H9 (cell line): Measurements from ENCODE around the gene POLR1D. TPM values are rescaled to one million over a fixed set of nuclear protein-coding genes. Genes with fewer than 3 reads are reported as not detected.

ENCODE experiments used
- DNase-seq: peaks from one replicate; pipeline ENCODE4 v3.0.0-alpha.2; 2017
- H2AFZ ChIP-seq: one replicate; pipeline ENCODE4 v1.6.1; 2013; ENCODE audit warnings: mild to moderate bottlenecking, low read length, control low read depth, moderate library complexity
- H2AK5ac ChIP-seq: 2 replicates; pipeline ENCODE4 v1.6.1; 2013; ENCODE audit warnings: low read length, control low read depth, mixed read lengths; ENCODE audit not compliant: insufficient read length
- H2BK120ac ChIP-seq: one replicate; pipeline ENCODE4 v1.6.1; 2013; ENCODE audit warnings: low read depth, mild to moderate bottlenecking, low read length, control low read depth, inconsistent platforms; ENCODE audit not compliant: poor library complexity, severe bottlenecking
- H2BK12ac ChIP-seq: 2 replicates; pipeline ENCODE4 v1.6.1; 2013; ENCODE audit warnings: low read length, control low read depth, mixed read lengths, low read depth; ENCODE audit not compliant: insufficient read length
- H2BK15ac ChIP-seq: 2 replicates; pipeline ENCODE4 v1.6.1; 2013; ENCODE audit warnings: low read depth, low read length, control low read depth
- H2BK20ac ChIP-seq: one replicate; pipeline ENCODE4 v1.6.1; 2013; ENCODE audit warnings: low read depth, mild to moderate bottlenecking, low read length, control low read depth, inconsistent platforms; ENCODE audit not compliant: poor library complexity, severe bottlenecking
- H2BK5ac ChIP-seq: 2 replicates; pipeline ENCODE4 v1.6.1; 2013; ENCODE audit warnings: low read length, control low read depth, mixed read lengths; ENCODE audit not compliant: insufficient read length
- H3K14ac ChIP-seq: 2 replicates; pipeline ENCODE4 v1.6.1; 2013; ENCODE audit warnings: low read length, control low read depth; ENCODE audit not compliant: insufficient read depth
- H3K18ac ChIP-seq: 2 replicates; pipeline ENCODE4 v1.6.1; 2013; ENCODE audit warnings: low read depth, mild to moderate bottlenecking, mixed read lengths, low read length, control low read depth; ENCODE audit not compliant: insufficient read length
- H3K23ac ChIP-seq: 2 replicates; pipeline ENCODE4 v1.6.1; 2013; ENCODE audit warnings: low read length, control low read depth, mixed read lengths, low read depth; ENCODE audit not compliant: insufficient read length
- H3K23me2 ChIP-seq: 2 replicates; pipeline ENCODE4 v1.6.1; 2013; ENCODE audit warnings: low read depth, mild to moderate bottlenecking, mixed read lengths, low read length, control low read depth; ENCODE audit not compliant: insufficient read length, poor library complexity, severe bottlenecking
- H3K27ac ChIP-seq: 2 replicates; pipeline ENCODE4 v1.5.1; 2013; ENCODE audit warnings: low read length, control low read depth, mixed read lengths, low read depth; ENCODE audit not compliant: insufficient read length
- H3K27me3 ChIP-seq: 2 replicates; pipeline ENCODE4 v1.6.1; 2013; ENCODE audit warnings: low read length, control low read depth, inconsistent platforms; ENCODE audit not compliant: insufficient read depth
- H3K4ac ChIP-seq: 2 replicates; pipeline ENCODE4 v1.6.1; 2013; ENCODE audit warnings: low read depth, mild to moderate bottlenecking, control low read depth, inconsistent platforms, low read length, moderate library complexity
- H3K4me1 ChIP-seq: 2 replicates; pipeline ENCODE4 v1.6.1; 2013; ENCODE audit warnings: low read length, control low read depth, inconsistent platforms; ENCODE audit not compliant: insufficient read depth
- H3K4me2 ChIP-seq: 2 replicates; pipeline ENCODE4 v1.6.1; 2013; ENCODE audit warnings: low read length, control low read depth, mixed read lengths; ENCODE audit not compliant: insufficient read length, insufficient read depth
- H3K56ac ChIP-seq: 2 replicates; pipeline ENCODE4 v1.6.1; 2013; ENCODE audit warnings: low read depth, mild to moderate bottlenecking, mixed read lengths, low read length, control low read depth; ENCODE audit not compliant: insufficient read length
- H3K79me1 ChIP-seq: 2 replicates; pipeline ENCODE4 v1.6.1; 2013; ENCODE audit warnings: low read depth, mild to moderate bottlenecking, moderate library complexity, low read length, control low read depth, inconsistent platforms; ENCODE audit not compliant: insufficient read depth, poor library complexity, severe bottlenecking
- H3K79me2 ChIP-seq: 2 replicates; pipeline ENCODE4 v1.6.1; 2013; ENCODE audit warnings: low read length, control low read depth, inconsistent platforms; ENCODE audit not compliant: insufficient read depth
- H3K9ac ChIP-seq: 2 replicates; pipeline ENCODE4 v1.6.1; 2013; ENCODE audit warnings: low read length, control low read depth, mixed read lengths; ENCODE audit not compliant: insufficient read length; ENCODE audit errors: extremely low read depth
- H3K9me3 ChIP-seq: one replicate; pipeline ENCODE4 v1.6.1; 2013; ENCODE audit warnings: low read depth, low read length, inconsistent platforms; ENCODE audit not compliant: control insufficient read depth
- H3T11ph ChIP-seq: one replicate; pipeline ENCODE4 v1.6.1; 2013; ENCODE audit warnings: mild to moderate bottlenecking, low read length, control low read depth, inconsistent platforms
- H4K20me1 ChIP-seq: one replicate; pipeline ENCODE4 v1.6.1; 2013; ENCODE audit not compliant: control insufficient read depth, insufficient read length, insufficient read depth
- H4K5ac ChIP-seq: 2 replicates; pipeline ENCODE4 v1.6.1; 2013; ENCODE audit warnings: low read depth, mild to moderate bottlenecking, mixed read lengths, low read length, control low read depth; ENCODE audit not compliant: insufficient read length
- H4K8ac ChIP-seq: replicated peaks from 2 replicates; pipeline ENCODE4 v1.6.1; 2013; ENCODE audit warnings: low read length, control low read depth, mixed read lengths, low read depth; ENCODE audit not compliant: insufficient read length
- H4K91ac ChIP-seq: 2 replicates; pipeline ENCODE4 v1.6.1; 2013; ENCODE audit warnings: low read depth, mild to moderate bottlenecking, moderate library complexity, mixed read lengths, low read length, control low read depth; ENCODE audit not compliant: insufficient read length
- H3K27ac Mint-ChIP-seq, 3 experiments: 2 replicates in 2 of 3; 3 replicates in 1 of 3; pipeline ENCODE4 v1.8.0; 2020 to 2021; ENCODE audit warnings: mixed read lengths in 3 of 3, mild to moderate bottlenecking in 1 of 3, moderate library complexity in 1 of 3
- H3K27me3 Mint-ChIP-seq: 2 replicates; pipeline ENCODE4 v1.8.0; 2021; ENCODE audit warnings: low read depth, mild to moderate bottlenecking, moderate library complexity, mixed read lengths
- H3K36me3 Mint-ChIP-seq, 3 experiments: 2 replicates in 2 of 3; 3 replicates in 1 of 3; pipeline ENCODE4 v1.8.0; 2020 to 2021; ENCODE audit warnings: low read depth in 3 of 3, mixed read lengths in 3 of 3; ENCODE audit not compliant: insufficient read depth in 1 of 3
- H3K4me1 Mint-ChIP-seq, 2 experiments: 2 replicates each; pipeline ENCODE4 v1.8.0; 2020; ENCODE audit warnings: mixed read lengths in 2 of 2
- H3K4me3 Mint-ChIP-seq, 2 experiments: 2 replicates in 1 of 2; 3 replicates in 1 of 2; pipeline ENCODE4 v1.8.0; 2020 to 2021; ENCODE audit warnings: mild to moderate bottlenecking in 2 of 2, mixed read lengths in 2 of 2, moderate library complexity in 1 of 2
- H3K9me3 Mint-ChIP-seq, 2 experiments: 2 replicates in 1 of 2; 3 replicates in 1 of 2; pipeline ENCODE4 v1.8.0; 2020; ENCODE audit warnings: mild to moderate bottlenecking in 2 of 2, mixed read lengths in 2 of 2, moderate library complexity in 1 of 2
- WGBS: extraction: QIAGEN DNeasy Blood & Tissue Kit; methylation state at CpG from one replicate; pipeline ENCODE4 v1.1.7; 2013; ENCODE audit warnings: missing lambda C conversion rate, low lambda C conversion rate, mixed read lengths; ENCODE audit not compliant: insufficient read length; ENCODE audit errors: extremely low coverage; 5-methylcytosine and 5-hydroxymethylcytosine counted together
- total RNA-seq: library from RNA; stranded (reverse); gene quantifications from 2 replicates; pipeline ENCODE4 v1.2.1, GENCODE V29; 2021
- TF ChIP-seq, protein P1 (sequence below): fragments of 200-600 bp; sonication (generic); conservative IDR thresholded peaks from 3 replicates; pipeline ENCODE4 v1.8.0; 2021; ENCODE audit warnings: antibody characterized with exemption, mild to moderate bottlenecking

Gene POLR1D
- total RNA-seq, 1 experiment from 2014 or later = 167 TPM

DNA sequence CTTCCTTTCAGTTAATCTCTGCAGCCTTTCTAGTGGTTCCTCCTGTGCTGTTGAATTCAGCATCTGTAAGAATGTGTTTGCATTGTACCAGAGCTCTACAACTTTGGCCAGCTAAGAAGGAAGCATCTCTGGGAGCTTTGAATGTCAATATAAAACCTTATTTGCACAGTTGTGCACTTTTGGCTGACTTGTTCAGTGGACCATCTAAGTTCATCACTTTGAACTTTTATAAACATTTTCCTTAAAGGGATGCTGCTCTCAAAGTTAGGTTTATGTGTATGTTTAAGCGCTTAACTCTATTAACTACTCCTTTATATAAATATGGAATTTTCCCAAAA, 15.6 kb downstream of the POLR1D start:
- no peak overlapping the region for H4K91ac ChIP-seq
- no peak overlapping the region for H2BK5ac ChIP-seq
- no peaks in the 10 kb centered on the region for H3K9me3 ChIP-seq
- no peak overlapping the region for H3T11ph ChIP-seq
- H3K79me2 ChIP-seq = no peaks in the 10 kb centered on the region
- no peak overlapping the region for H2BK15ac ChIP-seq
- no peak overlapping the region for H3K4me2 ChIP-seq
- H3K4me1 ChIP-seq = no peaks in the 10 kb centered on the region
- no peak overlapping the region for H2AK5ac ChIP-seq
- Mint-ChIP-seq H3K36me3 (peaks cover 0 to 11% (median 1%) of the 10 kb centered on the region in 3 experiments; a peak in 3 of 7 replicates), H3K4me1 (peaks cover 11 to 12% of the 10 kb centered on the region in 2 experiments), H3K9me3 (no peaks in the 10 kb centered on the region), H3K27ac (no peak overlapping the region), H3K27me3 (no peaks in the 10 kb centered on the region), H3K4me3 (no peak overlapping the region)
- WGBS = no CpG with 5 or more reads among the region's 1 CpG
- no peak overlapping the region for H4K5ac ChIP-seq
- no peaks in the 10 kb centered on the region for H3K23me2 ChIP-seq
- DNase-seq = no peak
- no peaks in the 10 kb centered on the region for H3K79me1 ChIP-seq
- H3K14ac ChIP-seq = no peak overlapping the region
- no peaks in the 10 kb centered on the region for H3K27me3 ChIP-seq
- H2BK120ac ChIP-seq = no peak overlapping the region
- no peak overlapping the region for H3K18ac ChIP-seq
- H3K23ac ChIP-seq = no peak overlapping the region
- TF ChIP-seq, protein P1, sequence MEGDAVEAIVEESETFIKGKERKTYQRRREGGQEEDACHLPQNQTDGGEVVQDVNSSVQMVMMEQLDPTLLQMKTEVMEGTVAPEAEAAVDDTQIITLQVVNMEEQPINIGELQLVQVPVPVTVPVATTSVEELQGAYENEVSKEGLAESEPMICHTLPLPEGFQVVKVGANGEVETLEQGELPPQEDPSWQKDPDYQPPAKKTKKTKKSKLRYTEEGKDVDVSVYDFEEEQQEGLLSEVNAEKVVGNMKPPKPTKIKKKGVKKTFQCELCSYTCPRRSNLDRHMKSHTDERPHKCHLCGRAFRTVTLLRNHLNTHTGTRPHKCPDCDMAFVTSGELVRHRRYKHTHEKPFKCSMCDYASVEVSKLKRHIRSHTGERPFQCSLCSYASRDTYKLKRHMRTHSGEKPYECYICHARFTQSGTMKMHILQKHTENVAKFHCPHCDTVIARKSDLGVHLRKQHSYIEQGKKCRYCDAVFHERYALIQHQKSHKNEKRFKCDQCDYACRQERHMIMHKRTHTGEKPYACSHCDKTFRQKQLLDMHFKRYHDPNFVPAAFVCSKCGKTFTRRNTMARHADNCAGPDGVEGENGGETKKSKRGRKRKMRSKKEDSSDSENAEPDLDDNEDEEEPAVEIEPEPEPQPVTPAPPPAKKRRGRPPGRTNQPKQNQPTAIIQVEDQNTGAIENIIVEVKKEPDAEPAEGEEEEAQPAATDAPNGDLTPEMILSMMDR = no peak
- H2BK12ac ChIP-seq = no peak overlapping the region
- H3K4ac ChIP-seq = no peak overlapping the region
- no peak overlapping the region for H4K8ac ChIP-seq
- H4K20me1 ChIP-seq = no peaks in the 10 kb centered on the region
- no peak overlapping the region for H2AFZ ChIP-seq
- H2BK20ac ChIP-seq = no peak overlapping the region
- H3K27ac ChIP-seq = no peak overlapping the region
- H3K9ac ChIP-seq = no peak overlapping the region
- no peak overlapping the region for H3K56ac ChIP-seq
